Activated CD4-positive, alpha-beta T cell treated with anti-CD3 and anti-CD28 coated beads for 48 hours (primary cell): ENCODE measurements around the gene CRYBG2.
"Not testable (repeated sequence)": the region's sequence is repeated elsewhere in the genome, so short reads cannot be mapped to it uniquely, and the experiment has no call there.

Experiments
- DNase-seq: peaks from one replicate; pipeline ENCODE4 v3.0.0-alpha.2; 2020

Gene CRYBG2, protein sequence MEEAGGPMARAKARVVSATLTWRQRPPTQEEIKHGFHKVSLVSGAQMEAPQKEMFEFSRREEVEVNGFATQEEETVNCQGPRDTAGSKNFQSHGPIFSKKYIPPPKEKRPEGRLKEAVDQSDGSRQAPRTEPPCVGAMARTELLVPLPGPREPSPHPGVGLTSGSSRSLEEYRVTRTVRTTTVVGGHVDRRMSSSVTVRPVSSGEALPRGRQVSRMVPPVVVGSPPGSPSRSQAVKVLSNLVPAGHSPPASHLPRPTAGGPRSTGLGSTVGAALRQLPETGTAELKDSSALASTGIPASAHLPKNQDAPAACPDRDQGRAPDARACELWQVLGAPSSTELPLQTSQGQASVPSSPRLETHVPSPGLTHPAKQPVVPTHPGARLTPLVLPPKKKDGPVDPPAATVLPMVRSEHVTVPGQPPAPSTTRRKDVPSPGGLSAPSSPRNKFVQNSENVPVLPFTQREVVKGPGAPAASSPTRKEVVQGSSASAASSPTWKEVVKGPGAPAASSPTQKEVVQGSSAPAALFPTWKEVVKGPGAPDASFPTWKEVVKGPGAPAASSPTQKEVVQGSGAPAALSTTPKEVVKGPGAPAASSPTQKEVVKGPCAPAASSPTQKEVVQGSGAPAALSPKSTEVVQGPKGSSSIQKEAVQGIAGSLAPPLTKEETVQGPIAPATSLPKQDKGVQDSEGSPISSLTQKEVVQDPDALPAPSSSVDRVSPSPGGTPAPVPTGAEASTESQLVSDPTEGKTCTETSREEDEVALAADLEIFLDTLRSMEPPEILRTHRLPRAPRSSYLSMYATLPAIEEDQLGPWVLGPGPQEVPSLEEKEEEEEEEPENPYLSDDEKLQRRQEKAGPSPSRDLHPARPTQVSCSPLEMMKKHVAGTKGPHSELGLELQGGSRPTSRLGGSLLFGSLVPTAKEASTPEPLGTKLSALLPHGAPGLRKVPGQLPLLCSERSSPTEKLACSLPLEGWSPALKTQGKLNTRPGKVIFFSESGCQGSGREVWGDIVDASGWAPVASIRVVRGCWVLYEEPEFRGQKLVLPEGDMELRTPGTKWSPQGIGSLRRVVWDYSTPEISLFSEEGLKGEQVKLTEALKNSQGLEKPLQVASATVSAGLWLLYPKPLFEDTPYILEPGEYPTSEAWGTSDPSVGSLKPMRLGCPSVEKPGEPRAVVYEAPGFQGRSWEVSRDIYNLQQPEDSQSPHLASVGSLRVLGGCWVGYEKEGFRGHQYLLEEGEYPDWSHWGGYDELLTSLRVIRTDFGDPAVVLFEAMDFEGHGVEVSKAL (N-terminal part only)

DNA sequence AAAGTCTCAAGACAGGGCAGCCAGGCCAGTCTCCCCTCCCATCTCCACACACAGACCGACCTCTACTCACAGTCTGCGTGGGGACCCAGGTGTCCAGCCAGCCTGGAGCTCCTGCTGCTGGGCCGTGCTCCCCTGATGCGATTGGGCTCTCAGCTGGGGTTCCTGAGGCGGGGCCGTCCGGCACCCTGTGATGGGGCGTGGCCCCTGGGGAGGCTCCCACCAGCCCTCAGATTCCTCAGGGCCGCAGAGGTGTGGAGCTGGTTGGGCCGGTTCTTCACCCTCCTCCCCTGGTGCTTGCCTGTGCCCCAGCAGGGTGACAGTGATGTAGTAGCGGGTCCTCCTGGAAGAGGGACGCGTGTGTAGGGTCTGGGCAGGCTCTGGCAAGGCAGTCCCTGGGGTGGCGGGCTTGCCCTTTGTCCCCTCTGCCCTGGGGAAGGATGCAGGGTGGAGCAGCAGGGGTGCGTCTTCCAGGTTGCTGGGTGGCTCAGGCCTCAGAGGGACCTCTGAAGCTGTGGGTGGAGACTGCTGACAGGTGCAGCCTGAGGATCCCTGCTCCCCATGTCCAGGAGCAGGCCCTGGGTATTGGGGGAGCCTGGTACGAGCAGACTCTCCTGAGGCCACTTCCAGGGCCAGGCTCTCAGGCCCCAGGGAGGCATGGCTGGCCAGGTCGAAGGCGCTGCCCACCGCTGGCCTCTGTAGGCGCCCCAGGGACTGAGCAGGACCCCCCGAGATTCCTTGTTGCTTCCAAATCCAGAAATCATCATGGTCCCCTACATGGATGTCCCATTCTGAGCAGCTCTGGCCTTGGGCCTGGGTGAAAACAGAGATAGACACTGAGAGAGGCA lies at the start of gene CRYBG2:
Gene CRYBG2 (minus strand): TSS at position 155 of the 845 bp plus-strand sequence. CDS start 7,473 bp downstream, outside the sequence.
- DNase-seq, result no peak

DNA sequence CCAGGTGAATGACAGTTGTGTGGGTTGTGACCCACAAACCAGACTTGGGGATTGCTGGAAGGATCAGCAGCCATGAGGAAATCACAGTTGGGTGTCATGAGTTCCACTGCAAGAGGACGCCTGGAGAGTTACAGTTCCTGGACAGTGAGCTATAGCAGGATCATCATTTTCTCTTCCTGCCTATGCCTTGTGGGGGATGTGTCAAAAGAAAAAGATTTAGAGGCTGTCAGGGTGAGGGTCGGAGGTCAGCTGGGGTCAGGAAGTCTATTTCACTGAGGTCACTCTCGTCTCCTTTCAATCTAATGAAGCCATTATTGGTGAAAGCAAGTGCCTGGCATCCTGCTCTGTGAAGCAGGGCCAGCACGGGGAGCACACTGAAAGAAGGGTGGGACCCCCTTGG lies 49.7 kb upstream of the CRYBG2 start:
- no peak for DNase-seq

DNA sequence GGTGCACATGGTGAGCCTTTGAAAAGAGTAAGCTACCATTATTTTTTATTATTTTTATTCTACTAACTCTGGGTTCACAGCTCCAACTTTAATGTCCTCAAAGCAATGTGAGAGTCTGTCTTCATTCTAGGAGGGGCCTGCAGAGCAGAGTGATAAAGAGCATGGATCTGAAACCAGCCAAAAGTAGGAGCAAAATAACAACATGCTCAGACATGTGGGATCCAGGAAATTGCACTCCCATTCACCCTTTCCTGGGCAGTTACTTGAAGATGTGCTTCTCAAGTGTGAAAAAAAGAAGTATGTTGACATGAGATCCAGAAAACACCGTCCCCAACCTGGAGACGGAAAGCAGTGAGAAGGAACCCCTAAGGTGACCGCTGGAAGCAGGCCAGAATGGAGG lies 48.0 kb upstream of the CRYBG2 start:
- no peak for DNase-seq

DNA sequence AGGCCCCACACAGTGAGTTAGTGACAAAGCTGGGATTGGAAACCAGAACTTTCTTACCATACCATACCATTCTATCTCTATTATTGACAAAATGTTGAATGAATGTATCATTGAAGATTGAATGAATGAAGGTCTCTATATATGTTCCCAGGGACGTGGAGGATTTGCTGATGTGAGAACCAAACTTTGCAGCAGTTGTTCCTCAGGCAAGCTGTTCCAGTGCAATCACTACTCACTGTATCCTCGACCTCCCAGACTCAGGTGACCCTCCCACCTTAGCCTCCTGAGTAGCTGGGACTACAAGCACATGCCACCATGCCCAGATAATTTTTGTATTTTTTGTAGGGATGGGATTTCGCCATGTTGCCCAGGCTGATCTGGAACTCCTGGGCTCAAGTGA lies 45.1 kb upstream of the CRYBG2 start:
- DNase-seq, result no peak

DNA sequence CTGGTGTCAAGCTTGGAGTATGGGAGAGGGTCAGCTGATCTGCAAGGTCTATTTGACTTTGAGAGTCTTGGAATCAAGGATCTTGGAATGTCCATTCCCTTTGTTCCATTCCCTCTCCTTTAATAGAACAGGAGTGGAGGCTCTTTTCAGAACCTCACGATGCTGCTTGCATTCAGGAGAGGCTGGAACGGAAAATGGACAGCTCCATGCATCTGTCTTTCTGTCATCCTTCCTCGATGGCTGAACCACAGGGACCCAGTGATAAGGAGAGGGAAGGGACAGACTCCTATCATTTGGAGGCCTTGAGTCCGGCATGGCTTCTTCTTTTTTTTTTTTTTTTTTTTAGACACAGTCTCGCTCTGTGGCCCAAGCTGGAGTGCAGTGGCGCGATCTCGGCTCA lies 41.8 kb upstream of the CRYBG2 start:
- DNase-seq, result no peak

DNA sequence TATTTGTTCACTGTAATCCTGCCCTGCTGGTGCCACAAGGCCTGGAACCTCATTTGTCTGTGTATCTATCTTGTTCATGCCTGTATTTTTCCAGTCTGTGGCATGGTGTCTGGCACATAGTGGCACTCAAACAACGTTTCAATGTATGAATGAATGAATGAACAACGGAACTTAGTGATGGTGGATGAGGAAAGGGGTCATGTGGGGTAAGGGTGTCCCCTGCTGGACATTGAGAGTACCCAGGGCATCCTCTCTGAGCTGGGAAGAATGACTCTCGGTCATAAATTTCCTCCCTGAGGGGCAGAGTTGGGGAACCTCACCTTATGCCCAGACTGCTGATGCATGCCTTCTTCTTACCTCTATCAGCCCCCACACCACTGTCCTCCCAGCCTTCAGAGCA lies 37.5 kb upstream of the CRYBG2 start:
- DNase-seq, result peak; percentile 48

DNA sequence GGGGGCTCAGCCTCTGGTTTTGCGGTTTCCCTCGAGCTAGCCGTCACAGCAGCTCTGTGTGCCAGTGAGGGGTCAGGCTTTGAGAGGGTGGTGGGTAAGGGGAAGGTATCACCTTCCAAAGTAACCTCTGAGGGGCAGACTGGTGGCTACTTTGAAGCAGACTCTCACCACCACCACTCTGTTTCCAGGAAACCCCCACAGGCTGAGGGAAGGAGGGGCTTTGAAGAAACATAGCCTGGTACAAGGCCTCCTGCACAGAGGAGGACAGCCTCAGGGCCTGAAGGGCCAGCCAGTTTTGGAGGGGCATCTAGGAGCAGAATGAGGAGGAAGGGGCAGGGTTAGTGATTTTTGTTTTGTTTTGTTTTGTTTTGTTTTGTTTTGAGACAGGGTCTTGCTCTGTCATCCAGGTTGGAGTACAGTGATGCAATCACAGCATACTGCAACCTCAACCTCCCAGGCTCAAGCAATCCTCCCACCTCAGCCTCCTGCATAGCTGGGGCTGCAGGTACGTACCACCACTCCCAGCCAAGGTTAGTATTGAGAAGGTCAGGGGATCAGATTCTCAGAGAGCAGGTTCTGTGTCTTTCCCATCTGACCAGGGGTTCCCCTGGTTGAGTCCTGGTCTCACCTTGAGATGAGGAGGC lies 35.8 kb upstream of the CRYBG2 start:
- no peak for DNase-seq

DNA sequence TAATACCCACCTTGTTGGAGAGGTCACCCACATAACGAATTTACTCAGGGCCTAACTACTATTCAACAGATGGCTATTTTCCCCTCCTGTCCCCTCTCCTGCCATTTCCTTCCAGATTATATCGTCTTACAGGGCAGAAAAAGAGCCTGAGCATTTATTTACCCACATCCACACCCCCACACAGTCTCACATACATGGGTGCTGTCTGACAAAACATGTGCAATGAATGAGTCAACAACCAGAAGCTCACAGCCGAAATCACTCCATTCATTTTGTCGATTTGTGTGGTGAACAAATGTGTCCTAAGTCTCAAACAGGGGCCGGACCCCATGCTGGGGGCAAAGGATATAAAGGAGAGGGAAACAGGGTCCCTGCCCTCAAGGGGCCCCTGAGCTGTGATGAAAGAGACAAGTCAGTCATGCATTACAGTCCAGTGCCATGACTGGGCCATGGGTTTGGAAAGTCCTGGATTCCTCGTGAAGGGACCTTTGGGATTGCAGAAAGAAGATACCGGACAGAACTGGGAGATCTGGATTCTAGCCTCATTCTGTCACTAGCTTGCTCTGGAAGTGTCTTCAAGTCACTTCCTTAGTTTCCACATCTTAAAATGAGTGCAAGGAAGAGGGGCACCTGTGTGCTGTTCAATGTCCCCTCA lies 35.0 kb upstream of the CRYBG2 start:
- DNase-seq, result no peak

DNA sequence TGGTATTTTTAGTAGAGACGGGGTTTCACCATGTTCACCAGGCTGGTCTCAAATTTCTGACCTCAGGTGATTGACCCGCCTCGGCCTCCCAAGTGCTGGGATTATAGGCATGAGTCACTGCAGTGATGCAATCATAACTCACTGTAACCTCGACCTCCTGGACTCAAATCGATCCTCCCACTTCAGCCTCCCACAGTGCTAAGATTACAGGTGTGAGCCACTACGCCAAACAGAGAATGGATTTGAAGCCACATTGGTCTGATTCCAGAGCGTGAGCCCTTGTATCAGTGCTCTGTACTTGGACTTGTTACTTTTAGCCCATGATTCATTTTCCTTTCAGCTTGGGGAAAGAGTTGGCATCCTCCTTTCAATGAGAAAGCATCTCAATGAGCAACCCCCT lies 33.5 kb upstream of the CRYBG2 start:
- DNase-seq, result peak; percentile 23

DNA sequence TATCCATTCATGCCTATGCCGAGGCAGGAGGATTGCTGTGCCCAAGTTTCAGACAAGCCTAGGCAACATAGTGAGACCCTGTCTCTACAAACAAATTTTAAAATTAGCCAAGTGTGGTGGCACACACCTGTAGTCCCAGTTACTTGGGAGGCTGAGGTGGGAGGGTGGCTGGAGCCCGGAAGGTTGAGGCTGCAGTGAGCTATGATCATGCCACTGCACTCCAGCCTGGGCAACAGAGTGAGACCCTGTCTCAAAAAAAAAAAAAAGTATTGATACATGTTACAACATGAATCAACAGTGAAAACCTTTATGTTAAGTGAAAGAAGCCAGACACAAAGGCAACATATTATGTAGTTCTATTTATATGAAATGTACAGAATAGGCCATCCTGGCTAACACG lies 31.1 kb upstream of the CRYBG2 start:
- DNase-seq, result not testable (repeated sequence)

DNA sequence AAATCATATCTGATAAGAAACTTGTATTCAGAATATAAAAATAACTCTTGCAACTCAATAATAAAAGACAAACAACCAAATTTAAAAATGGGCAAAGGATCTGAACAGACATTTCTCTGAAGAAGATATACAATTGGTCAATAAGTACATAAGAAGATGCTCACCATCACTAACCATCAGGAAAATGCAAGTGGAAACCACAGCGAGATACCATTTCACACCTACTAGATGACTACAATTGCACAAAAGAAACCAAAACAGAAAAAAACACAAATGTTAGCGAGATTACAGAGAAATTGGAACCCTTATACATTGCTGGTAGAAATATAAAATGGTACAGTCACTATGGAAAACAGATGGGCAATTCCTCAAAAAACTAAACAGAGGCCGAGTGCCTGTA lies 30.1 kb upstream of the CRYBG2 start:
- DNase-seq, result no peak

DNA sequence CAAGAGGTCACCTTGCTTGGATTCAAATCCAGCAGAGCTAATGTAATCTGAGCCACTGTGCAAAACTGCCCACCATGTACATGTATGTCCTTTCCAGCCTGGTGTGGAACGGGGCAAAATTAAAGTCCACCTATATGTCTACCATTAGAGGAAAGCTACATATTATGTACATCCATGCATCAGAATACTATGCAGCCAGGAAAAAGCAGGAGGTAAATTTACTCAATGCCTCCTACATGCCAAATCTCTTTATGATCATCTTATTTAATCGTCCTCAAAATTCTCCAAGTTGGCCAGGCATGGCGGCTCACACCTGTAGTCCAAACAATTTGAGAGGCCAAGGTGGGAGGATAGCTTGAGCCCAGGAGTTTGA lies 24.9 kb upstream of the CRYBG2 start:
- DNase-seq, result no peak

DNA sequence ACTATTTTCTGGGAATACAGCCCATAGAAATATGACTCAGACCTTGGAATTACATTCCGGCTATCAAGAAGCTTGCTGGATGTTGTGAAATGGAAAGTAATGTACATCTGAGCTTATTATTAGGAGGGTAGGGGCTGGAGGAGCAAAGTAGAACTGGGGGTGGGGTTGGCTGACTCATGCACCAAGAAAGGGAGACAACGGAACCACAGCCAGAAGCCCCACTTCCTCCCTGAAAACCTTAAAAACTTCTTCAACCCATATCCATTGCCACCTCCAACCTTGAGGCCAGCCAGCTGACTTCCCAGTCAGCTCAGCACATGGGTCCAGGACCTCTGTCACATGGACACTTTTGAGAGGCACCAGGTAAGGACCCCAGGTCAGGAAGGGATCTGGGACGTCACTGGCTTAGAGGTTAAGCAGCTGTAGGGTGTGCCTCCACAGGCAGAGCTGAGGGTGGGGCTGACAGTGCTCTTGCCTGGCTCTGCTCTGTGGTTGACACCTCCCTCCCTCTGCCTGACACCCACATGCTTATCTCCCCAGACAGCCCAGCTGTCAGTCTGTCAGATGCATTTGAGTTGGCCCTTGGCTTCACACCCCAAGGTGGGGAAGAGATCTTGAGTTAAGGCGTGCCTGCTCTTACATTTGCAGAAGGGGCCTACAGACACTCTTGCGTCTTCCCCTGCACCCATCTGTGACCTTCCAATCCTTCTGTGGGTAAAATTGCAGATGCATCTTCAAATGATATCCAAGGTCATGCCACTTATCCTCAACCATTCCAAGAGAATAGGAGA lies 24.4 kb upstream of the CRYBG2 start:
- peak; percentile 72 for DNase-seq

DNA sequence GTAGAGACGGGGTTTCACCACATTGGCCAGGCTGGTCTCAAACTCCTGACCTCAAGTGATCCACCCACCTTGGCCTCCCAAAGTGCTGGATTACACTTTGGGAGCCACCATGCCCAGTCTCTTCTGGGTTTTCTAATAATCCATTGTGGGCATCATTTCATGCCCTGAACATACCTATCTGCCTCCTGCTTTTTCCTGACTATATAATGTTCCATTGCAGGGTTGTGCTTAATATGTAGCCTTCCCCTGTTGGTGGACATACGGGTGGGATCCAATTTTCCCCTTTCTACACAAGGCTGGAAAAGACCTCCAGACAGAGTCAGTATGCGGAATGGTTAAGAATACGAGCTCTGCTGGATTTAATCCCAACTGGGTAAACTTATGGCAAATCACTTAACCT lies 22.1 kb upstream of the CRYBG2 start:
- no peak for DNase-seq

DNA sequence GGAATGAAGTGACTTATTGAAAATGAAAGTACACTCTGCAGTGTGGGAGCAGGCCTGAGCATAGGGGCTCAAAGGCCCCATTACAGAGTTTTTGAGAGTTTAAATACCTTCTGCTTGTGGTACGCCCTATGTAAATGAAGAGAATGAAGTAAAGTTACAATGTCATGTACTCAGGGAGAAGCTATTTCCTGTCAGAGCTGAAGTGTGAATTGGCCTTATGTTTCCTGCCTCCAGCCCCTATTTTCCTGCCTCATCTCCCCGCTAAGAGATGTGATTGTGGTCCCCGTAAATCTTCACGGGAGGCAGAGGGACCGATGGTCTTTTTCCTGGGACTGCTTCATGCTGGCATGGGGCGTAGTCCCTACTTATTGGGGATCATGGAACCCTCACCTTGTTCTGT lies 21.2 kb upstream of the CRYBG2 start:
- DNase-seq, result no peak

DNA sequence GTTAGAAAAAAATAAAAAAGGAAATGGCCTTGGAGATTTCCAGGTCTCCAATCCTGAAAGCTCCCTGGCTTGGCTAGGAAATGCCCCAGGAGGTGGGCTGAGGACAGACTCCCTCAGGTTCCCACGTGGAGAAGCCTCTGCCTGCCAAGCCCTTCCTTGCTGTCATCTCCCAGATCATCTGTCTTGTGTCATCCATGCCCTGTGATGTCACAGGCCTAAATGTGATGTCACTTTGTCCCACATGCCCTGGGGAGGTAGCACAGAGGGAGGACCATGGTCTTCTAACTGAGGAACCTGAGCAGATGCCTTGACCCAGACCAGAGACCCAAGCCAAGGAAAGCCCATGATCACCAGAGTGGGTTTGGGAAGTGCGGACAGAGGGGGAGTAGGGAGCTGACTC lies 20.4 kb upstream of the CRYBG2 start:
- peak; percentile 31 for DNase-seq

DNA sequence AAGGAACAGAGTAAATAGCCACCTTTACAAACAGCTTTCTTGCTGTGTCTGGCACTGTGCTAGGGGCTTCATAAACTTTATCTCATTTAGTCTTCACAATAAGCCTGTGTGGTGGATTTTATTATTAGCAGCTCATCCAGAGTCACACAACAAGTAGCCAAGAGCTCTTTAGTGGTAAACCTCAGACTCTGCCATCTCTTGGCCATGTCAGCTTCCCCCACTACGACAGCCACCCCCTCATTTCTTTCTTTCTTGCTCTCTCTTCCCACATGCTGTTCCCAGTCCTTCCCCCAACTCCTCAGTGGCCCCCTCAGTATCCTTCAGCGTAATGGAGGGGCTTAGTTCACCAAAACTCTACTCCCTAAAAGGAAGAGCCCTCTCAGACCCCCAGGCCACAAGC lies 19.9 kb upstream of the CRYBG2 start:
- no peak for DNase-seq

DNA sequence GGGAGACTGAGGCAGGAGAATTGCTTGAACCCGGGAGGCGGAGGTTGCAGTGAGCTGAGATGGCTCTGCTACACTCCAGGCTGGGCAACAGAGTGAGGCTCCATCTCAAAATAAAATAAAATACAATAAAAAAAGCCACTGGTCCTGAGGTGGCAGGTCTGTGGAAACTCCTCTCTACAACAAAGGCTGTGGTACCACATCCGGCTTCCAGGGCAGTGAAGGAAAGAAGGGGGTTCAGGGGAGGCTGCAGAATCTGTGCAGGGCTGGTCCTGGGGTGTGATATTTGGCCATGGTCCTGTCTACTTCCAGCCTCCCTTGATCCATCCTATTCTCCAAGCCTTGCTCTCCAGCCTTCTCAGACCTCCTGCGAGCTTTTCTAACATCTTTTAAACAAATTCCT lies 19.4 kb upstream of the CRYBG2 start:
- peak; percentile 31 for DNase-seq

DNA sequence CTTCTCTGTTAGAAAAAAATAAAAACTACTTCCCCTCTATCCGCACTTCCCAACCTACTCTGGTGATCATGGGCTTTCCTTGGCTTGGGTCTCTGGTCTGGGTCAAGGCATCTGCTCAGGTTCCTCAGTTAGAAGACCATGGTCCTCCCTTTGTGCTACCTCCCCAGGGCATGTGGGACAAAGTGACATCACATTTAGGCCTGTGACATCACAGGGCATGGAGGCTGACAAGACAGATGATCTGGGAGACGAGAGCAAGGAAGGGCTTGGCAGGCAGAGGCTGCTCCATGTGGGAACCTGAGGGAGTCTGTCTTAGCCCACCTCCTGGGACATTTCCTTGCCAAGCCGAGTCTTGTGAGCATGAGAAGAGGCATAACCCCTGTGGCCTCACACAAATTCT lies 18.7 kb upstream of the CRYBG2 start, which contains the start of gene ZNF683:
Gene ZNF683 (minus strand): TSS at position 140 of the 400 bp plus-strand sequence. CDS start 4,179 bp downstream, outside the sequence.
- not testable (repeated sequence) for DNase-seq

DNA sequence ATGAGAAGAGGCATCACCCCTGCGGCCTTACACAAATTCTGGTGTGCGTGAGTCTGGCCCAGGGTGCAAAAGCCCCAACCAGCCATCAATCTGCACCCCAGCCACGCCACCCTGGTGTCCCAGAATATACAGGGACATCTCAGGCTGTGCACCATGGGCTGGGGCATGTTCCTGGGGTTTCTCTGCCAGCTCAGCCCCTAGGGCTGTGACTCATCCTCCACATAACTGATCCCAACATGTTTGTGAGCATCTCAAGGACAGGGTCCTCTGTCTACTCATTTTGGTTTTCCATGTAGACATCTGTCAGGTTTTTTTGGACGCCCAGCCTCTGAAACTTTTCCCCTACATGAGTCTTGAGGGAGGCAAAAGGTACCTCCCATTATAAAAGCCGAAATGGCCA lies 18.1 kb upstream of the CRYBG2 start:
- DNase-seq, result no peak
